Measurements from ENCODE around the gene RIC8A.
A peak's percentile ranks its signal among the peaks of the same experiment; 100 is the strongest.

RIC8A gene

GRCh38 chr11:240315-240714 lies 32.8 kb downstream of the RIC8A start:
- DNase-seq (ENCODE audit: low read depth in 3 of 3, low spot score in 1 of 3): no peak

- DNase-seq (ENCODE audit: low read depth in 3 of 3, low spot score in 1 of 3): no peak
These were observed 34.1 kb downstream of the RIC8A start for GRCh38 chr11:241634-242033.

- DNase-seq (ENCODE audit: low read depth in 3 of 3, low spot score in 1 of 3): no peak
These were observed 36.9 kb downstream of the RIC8A start for GRCh38 chr11:244376-244775.

GRCh38 chr11:249062-249461 lies 41.6 kb downstream of the RIC8A start:
- DNase-seq (ENCODE audit: low read depth in 3 of 3, low spot score in 1 of 3): no peak

- no peak for DNase-seq (ENCODE audit: low read depth in 3 of 3, low spot score in 1 of 3)
These were observed 42.8 kb downstream of the RIC8A start for GRCh38 chr11:250274-250673.

GRCh38 chr11:250740-251299 lies 43.3 kb downstream of the RIC8A start:
- DNase-seq (ENCODE audit: low read depth in 3 of 3, low spot score in 1 of 3): peak; percentile 55 to 70 (median 67)

GRCh38 chr11:251550-251949 lies 44.0 kb downstream of the RIC8A start:
- no peak for DNase-seq (ENCODE audit: low read depth in 3 of 3, low spot score in 1 of 3)

- no peak for DNase-seq (ENCODE audit: low read depth in 3 of 3, low spot score in 1 of 3)
These were observed 45.2 kb downstream of the RIC8A start for GRCh38 chr11:252666-253065.

- DNase-seq (ENCODE audit: low read depth in 3 of 3, low spot score in 1 of 3): no peak
These were observed 45.8 kb downstream of the RIC8A start for GRCh38 chr11:253160-253885.

GRCh38 chr11:253886-254270 lies 46.4 kb downstream of the RIC8A start:
- DNase-seq (ENCODE audit: low read depth in 3 of 3, low spot score in 1 of 3): no peak

- DNase-seq (ENCODE audit: low read depth in 3 of 3, low spot score in 1 of 3): no peak
These were observed 47.7 kb downstream of the RIC8A start for GRCh38 chr11:255176-255575.

- no peak for DNase-seq (ENCODE audit: low read depth in 3 of 3, low spot score in 1 of 3)
These were observed 48.3 kb downstream of the RIC8A start for GRCh38 chr11:255816-256215.

- DNase-seq (ENCODE audit: low read depth in 3 of 3, low spot score in 1 of 3): no peak
These were observed 49.6 kb downstream of the RIC8A start for GRCh38 chr11:256952-257737.

- DNase-seq (ENCODE audit: low read depth in 3 of 3, low spot score in 1 of 3): no peak
These were observed 50.4 kb downstream of the RIC8A start for GRCh38 chr11:257766-258493.

- no peak for DNase-seq (ENCODE audit: low read depth in 3 of 3, low spot score in 1 of 3)
These were observed 51.9 kb downstream of the RIC8A start for GRCh38 chr11:259413-259812.

- DNase-seq (ENCODE audit: low read depth in 3 of 3, low spot score in 1 of 3): no peak
These were observed 54.1 kb downstream of the RIC8A start for GRCh38 chr11:261624-262023.
